NCI-H1105 treated with DMSO at 0.1 percent for 48 hours (cell line): ENCODE measurements around the gene FCRL3.

Source experiments
- DNase-seq: peaks from one replicate; lab custom pipeline; 2025; lab: John Stamatoyannopoulos, UW

FCRL3 gene

GRCh38 chr1:157682710-157683437 lies 17.7 kb downstream of the FCRL3 start:
- DNase-seq: no peak

- no peak for DNase-seq
Measured at GRCh38 chr1:157678721-157679120, 21.8 kb downstream of the FCRL3 start.

GRCh38 chr1:157673008-157673407 lies 27.6 kb downstream of the FCRL3 start:
- no peak for DNase-seq

GRCh38 chr1:157671895-157672294 lies 28.7 kb downstream of the FCRL3 start:
- no peak for DNase-seq

- no peak for DNase-seq
Measured at GRCh38 chr1:157659576-157660247, 40.9 kb downstream of the FCRL3 start.

GRCh38 chr1:157658571-157658970 lies 42.0 kb downstream of the FCRL3 start:
- no peak for DNase-seq

GRCh38 chr1:157653494-157653873 lies 47.1 kb downstream of the FCRL3 start:
- DNase-seq: no peak

- no peak for DNase-seq
Measured at GRCh38 chr1:157652859-157653493, 47.6 kb downstream of the FCRL3 start.

- DNase-seq: no peak
Measured at GRCh38 chr1:157648317-157648716, 52.3 kb downstream of the FCRL3 start.

- DNase-seq: no peak
Measured at GRCh38 chr1:157646144-157646543, 54.4 kb downstream of the FCRL3 start.

- no peak for DNase-seq
Measured at GRCh38 chr1:157641177-157641576, 59.4 kb downstream of the FCRL3 start.

- no peak for DNase-seq
Measured at GRCh38 chr1:157639800-157640199, 60.8 kb downstream of the FCRL3 start.

- DNase-seq: no peak
Measured at GRCh38 chr1:157628773-157629172, 71.8 kb downstream of the FCRL3 start.
